Thyroid gland (tissue), 4 donors: ENCODE data around the gene NMNAT2.

Source experiments
- POLR2A ChIP-seq, 2 donors: fragments of 450-650 bp; IDR thresholded peaks; one replicate each; pipeline ENCODE4 v1.6.1; 2017; ENCODE audit warnings: antibody characterized with exemption in 2 of 2, mild to moderate bottlenecking in 2 of 2, moderate library complexity in 1 of 2
- TF ChIP-seq, protein P1 (sequence below), 6 experiments: fragments of 200-600 bp in 3 of 6; fragments of 450-650 bp in 3 of 6; sonication (generic) in 3 of 6; IDR thresholded peaks; one replicate each; pipeline ENCODE4 v1.5.1; 2016 to 2019; ENCODE audit warnings: antibody characterized with exemption in 6 of 6, mild to moderate bottlenecking in 2 of 6, inconsistent platforms in 1 of 6, moderate library complexity in 1 of 6

DNA sequence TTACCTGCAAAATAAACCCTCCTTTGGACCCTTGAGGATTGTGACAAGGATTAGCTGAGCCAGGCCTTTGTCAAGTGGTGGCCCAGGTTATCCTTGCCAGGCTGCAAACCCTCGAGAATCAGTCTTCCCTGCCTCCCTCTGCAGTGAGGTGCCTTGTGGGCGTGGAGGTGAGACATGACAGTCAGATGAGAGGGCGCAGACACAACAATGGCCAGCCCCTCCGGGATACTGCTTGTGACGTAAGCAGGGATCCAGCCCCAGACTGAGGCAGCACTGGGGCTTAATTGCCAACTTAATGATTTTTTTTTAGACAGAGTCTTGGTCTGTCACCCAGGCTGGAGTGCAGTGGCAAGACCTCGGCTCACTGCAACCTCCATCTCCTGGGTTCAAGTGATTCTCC is 127.6 kb downstream of the NMNAT2 start:
- TF ChIP-seq, protein P1, sequence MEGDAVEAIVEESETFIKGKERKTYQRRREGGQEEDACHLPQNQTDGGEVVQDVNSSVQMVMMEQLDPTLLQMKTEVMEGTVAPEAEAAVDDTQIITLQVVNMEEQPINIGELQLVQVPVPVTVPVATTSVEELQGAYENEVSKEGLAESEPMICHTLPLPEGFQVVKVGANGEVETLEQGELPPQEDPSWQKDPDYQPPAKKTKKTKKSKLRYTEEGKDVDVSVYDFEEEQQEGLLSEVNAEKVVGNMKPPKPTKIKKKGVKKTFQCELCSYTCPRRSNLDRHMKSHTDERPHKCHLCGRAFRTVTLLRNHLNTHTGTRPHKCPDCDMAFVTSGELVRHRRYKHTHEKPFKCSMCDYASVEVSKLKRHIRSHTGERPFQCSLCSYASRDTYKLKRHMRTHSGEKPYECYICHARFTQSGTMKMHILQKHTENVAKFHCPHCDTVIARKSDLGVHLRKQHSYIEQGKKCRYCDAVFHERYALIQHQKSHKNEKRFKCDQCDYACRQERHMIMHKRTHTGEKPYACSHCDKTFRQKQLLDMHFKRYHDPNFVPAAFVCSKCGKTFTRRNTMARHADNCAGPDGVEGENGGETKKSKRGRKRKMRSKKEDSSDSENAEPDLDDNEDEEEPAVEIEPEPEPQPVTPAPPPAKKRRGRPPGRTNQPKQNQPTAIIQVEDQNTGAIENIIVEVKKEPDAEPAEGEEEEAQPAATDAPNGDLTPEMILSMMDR (IDR thresholded peaks at IDR 0.05), result no peak
- no peak for TF ChIP-seq POLR2A (IDR thresholded peaks at IDR 0.05)
